ENCODE measurements around the gene ANKRD17.

DNA sequence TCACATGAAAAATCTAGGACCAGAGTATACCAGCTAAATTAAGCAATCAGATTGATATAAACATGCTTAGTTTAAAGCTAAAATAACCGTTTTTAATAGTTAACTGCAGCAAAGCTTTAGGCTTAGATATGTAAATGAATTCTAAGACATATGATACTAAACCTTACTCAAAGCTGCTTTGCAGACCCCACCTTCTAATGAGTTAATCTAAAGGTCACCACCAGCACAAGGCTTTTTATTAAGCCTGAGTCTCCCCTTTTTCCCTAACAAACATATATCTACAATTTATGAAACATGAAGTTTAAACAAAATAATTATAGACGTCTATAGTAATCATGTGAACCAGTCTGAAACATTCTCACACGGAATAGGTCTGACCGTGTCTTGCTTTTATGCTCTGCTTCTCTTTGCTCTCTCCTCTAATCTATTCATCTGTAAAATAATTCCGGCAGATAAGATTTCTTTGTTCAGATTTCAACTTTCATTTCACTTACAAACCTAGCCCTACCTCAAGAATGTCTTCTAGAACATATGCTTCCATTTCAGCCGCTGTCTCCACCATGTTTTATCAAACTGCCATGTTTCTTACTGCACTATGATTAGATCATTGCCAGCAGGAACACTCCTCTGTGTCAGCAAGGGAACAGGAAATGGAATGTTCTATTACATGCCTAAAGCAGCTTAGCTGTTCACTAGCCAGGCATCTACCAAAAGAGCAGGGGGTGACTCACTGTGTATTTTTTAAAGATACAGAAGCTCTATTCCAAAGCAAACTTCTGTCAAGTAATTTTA is 35.9 kb downstream of the ANKRD17 start:
- TF ChIP-seq, protein P1, sequence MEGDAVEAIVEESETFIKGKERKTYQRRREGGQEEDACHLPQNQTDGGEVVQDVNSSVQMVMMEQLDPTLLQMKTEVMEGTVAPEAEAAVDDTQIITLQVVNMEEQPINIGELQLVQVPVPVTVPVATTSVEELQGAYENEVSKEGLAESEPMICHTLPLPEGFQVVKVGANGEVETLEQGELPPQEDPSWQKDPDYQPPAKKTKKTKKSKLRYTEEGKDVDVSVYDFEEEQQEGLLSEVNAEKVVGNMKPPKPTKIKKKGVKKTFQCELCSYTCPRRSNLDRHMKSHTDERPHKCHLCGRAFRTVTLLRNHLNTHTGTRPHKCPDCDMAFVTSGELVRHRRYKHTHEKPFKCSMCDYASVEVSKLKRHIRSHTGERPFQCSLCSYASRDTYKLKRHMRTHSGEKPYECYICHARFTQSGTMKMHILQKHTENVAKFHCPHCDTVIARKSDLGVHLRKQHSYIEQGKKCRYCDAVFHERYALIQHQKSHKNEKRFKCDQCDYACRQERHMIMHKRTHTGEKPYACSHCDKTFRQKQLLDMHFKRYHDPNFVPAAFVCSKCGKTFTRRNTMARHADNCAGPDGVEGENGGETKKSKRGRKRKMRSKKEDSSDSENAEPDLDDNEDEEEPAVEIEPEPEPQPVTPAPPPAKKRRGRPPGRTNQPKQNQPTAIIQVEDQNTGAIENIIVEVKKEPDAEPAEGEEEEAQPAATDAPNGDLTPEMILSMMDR (conservative IDR thresholded peaks at IDR 0.05; ENCODE audit: low read depth, low read length) = no peak
- no peak for TF ChIP-seq EZH2phosphoT487 (IDR thresholded peaks at IDR 0.05; ENCODE audit: borderline replicate concordance, low read length)
- TF ChIP-seq EZH2 (IDR thresholded peaks at IDR 0.05; ENCODE audit: low read length, unreplicated experiment) = no peak
